ENCODE measurements around the gene TSSC4.

GRCh38 chr11:2453436-2453835 is 52.9 kb downstream of the TSSC4 start:
- no peak for TF ChIP-seq EZH2 (IDR thresholded peaks at IDR 0.05)
- no peak for TF ChIP-seq SP1 (IDR thresholded peaks at IDR 0.05; ENCODE audit: low read depth)
- no peak for TF ChIP-seq CTCF (IDR thresholded peaks at IDR 0.05 in 2 of 3, conservative IDR thresholded peaks at IDR 0.05 in 1 of 3; ENCODE audit: borderline replicate concordance in 1 of 3, insufficient read depth in 1 of 3, low read depth in 2 of 3, low read length in 2 of 3)
- no peak for TF ChIP-seq EZH2phosphoT487 (IDR thresholded peaks at IDR 0.05; ENCODE audit: borderline replicate concordance)
- TF ChIP-seq CBX3 (IDR thresholded peaks at IDR 0.05; ENCODE audit: low read depth) = no peak
- no peak for TF ChIP-seq CEBPB (IDR thresholded peaks at IDR 0.05; ENCODE audit: low read depth)
- no peak for TF ChIP-seq ZFX (IDR thresholded peaks at IDR 0.05)
- TF ChIP-seq REST (IDR thresholded peaks at IDR 0.05; ENCODE audit: low read depth) = no peak
- TF ChIP-seq POLR2AphosphoS5 (IDR thresholded peaks at IDR 0.05; ENCODE audit: low read depth, low read length) = no peak
- TF ChIP-seq, protein P1, sequence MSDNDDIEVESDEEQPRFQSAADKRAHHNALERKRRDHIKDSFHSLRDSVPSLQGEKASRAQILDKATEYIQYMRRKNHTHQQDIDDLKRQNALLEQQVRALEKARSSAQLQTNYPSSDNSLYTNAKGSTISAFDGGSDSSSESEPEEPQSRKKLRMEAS (IDR thresholded peaks at IDR 0.05) = no peak
- TF ChIP-seq ZNF274 (IDR thresholded peaks at IDR 0.05; ENCODE audit: low read depth, low read length) = no peak
- TF ChIP-seq JUND (IDR thresholded peaks at IDR 0.05) = no peak
- no peak for TF ChIP-seq POLR2A (IDR thresholded peaks at IDR 0.05; ENCODE audit: borderline replicate concordance, extremely low read depth, insufficient read depth, insufficient read length)
- TF ChIP-seq ZBTB33 (IDR thresholded peaks at IDR 0.05; ENCODE audit: extremely low read depth, insufficient replicate concordance, low read length) = no peak

Data from HCT116 (cell line).